GM18519 (cell line): Measurements from ENCODE around the gene TOMM6.
"Not testable (repeated sequence)": the region's sequence is repeated elsewhere in the genome, so short reads cannot be mapped to it uniquely, and the experiment has no call there.

Source experiments
- ATAC-seq: cut with Tn5 transposase; IDR thresholded peaks from one replicate; pipeline ENCODE4 v1.9.1; 2021; ENCODE audit warnings: mild to moderate bottlenecking, moderate library complexity; ENCODE audit not compliant: unreplicated experiment, low FRiP score

TOMM6 gene

GRCh38 chr6:41783106-41783780, 4.3 kb upstream of the TOMM6 start:
- ATAC-seq, result no peak

GRCh38 chr6:41784581-41785171, 2.8 kb upstream of the TOMM6 start:
- no peak for ATAC-seq

- no peak for ATAC-seq
These were observed 2.2 kb upstream of the TOMM6 start for GRCh38 chr6:41785254-41785653.

GRCh38 chr6:41785689-41786450, 1.6 kb upstream of the TOMM6 start:
- no peak for ATAC-seq

GRCh38 chr6:41786451-41787218, 859 bp upstream of the TOMM6 start:
- no peak for ATAC-seq

GRCh38 chr6:41789390-41789724, 1.9 kb downstream of the TOMM6 start:
- no peak for ATAC-seq

- no peak for ATAC-seq
These were observed 2.6 kb downstream of the TOMM6 start for GRCh38 chr6:41790045-41790444.

- ATAC-seq, result no peak
These were observed 3.8 kb downstream of the TOMM6 start for GRCh38 chr6:41791305-41791704.

- ATAC-seq, result no peak
These were observed 4.5 kb downstream of the TOMM6 start for GRCh38 chr6:41791984-41792383.

- no peak for ATAC-seq
These were observed 9.0 kb downstream of the TOMM6 start for GRCh38 chr6:41796474-41796873.

- no peak for ATAC-seq
These were observed 11.5 kb downstream of the TOMM6 start for GRCh38 chr6:41798901-41799558.

- no peak for ATAC-seq
These were observed 12.0 kb downstream of the TOMM6 start for GRCh38 chr6:41799559-41799911.

GRCh38 chr6:41801380-41801779, 13.9 kb downstream of the TOMM6 start:
- ATAC-seq, result no peak

- ATAC-seq, result no peak
These were observed 18.6 kb downstream of the TOMM6 start for GRCh38 chr6:41805830-41806774.

- no peak for ATAC-seq
These were observed 23.6 kb downstream of the TOMM6 start for GRCh38 chr6:41811095-41811494.

- ATAC-seq, result not testable (repeated sequence)
These were observed 24.5 kb downstream of the TOMM6 start for GRCh38 chr6:41811946-41812345.

GRCh38 chr6:41813469-41813868, 26.0 kb downstream of the TOMM6 start:
- no peak for ATAC-seq

GRCh38 chr6:41813956-41814355, 26.5 kb downstream of the TOMM6 start:
- no peak for ATAC-seq

GRCh38 chr6:41814629-41815028, 27.1 kb downstream of the TOMM6 start:
- ATAC-seq, result no peak

- ATAC-seq, result no peak
These were observed 28.1 kb downstream of the TOMM6 start for GRCh38 chr6:41815587-41815986.
